SK-N-MC (cell line): ENCODE data around the gene SMC1B.

ENCODE experiments used
- EZH2 ChIP-seq: fragments of 200-600 bp; sonication (generic); IDR thresholded peaks from one replicate; pipeline ENCODE4 v1.6.1; 2017; ENCODE audit warnings: antibody characterized with exemption
- POLR2AphosphoS5 ChIP-seq: IDR thresholded peaks from 2 replicates; pipeline ENCODE4 v1.6.1; 2012; ENCODE audit warnings: mild to moderate bottlenecking, low read depth, low read length, borderline replicate concordance

DNA sequence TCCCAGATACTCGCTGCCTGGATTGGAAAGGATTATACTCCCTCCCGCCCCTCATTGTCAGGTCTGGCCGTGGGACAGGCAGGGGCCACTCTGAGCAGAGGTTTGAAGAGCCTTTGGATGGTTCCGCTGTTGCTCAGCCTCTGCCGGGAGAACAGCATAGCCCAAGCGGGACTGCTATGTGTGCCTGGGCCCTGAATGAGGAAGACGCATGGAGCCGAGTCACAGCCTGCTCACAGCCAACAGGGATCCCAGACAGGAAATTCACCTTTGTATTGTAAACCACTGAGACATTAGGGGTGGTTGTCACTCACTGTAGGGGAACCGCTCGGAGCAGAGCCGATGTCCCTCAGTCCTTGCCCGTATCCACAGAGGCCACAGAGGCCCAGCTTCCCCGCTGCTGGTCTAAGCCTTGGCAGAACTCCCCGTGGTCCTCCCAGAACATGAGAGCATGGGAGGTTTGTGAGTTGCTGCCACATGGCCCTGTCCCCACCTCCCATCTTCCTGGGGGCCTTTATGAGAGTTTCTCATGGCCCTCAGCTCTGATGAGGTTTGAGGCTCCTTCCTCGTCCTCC is 114.4 kb downstream of the SMC1B start:
- TF ChIP-seq EZH2, result no peak
- no peak for TF ChIP-seq POLR2AphosphoS5
